ENCODE data around the gene ROR1.

ROR1 gene

DNA sequence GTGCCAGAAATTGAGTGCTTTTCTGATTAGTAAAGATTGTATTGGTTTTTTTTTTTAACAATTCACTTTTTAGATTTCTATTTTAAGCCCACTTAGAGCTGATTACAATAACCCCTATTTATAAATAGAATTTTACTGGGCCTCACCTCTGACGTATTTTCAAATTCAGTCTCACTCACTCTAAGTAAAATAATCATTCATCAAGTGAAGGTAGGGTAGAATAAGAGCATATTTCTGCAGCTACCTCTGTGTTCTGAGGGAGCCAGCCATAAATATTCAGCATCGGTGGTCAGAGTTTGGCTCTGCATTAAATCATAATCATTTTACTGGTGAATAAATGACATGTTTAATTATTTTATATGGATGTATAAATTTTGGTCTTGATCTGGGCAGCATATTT is 333.8 kb downstream of the ROR1 start:
- no peak for DNase-seq (ENCODE audit: low read depth)

DNA sequence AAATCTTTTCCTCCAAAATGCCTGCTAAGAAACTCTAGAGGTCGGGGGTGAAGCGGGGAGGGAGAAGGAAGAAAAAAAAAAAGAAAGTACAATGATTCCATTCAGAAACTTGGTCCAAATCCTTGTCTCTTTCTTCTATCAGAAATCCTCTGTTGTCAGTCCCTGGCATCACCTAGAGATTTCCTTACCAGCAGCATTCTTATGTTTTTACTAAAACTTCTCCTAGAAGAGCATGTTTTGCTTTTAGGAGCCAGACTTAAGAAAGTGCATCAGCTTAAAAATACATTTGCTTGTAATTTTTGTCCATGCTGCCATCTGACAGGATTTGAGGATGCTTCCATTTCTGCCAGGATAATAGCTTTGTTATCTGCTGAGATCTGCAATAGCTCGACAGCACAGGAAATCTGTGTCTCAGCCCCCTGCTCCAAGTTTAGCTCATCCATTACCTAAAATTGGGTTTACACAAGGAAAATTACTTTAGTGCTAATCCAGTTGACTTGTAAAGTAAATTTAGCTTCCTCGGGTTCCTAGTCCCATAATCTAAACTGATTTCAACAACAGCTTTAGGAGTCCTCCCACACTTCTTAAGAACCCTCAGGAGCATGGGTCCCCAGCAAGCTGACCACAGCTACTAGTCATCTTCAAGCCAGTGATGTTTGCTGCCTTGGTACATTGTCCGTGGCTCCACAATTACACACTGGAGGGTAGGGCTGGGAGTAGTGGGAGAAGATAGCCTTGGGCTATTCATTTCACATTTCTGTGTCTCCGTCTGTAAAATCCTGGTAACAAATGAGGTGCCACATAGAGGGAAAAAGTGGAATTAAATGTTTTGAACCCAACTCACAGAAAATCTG is 337.3 kb downstream of the ROR1 start:
- no peak for DNase-seq (ENCODE audit: low read depth)

DNA sequence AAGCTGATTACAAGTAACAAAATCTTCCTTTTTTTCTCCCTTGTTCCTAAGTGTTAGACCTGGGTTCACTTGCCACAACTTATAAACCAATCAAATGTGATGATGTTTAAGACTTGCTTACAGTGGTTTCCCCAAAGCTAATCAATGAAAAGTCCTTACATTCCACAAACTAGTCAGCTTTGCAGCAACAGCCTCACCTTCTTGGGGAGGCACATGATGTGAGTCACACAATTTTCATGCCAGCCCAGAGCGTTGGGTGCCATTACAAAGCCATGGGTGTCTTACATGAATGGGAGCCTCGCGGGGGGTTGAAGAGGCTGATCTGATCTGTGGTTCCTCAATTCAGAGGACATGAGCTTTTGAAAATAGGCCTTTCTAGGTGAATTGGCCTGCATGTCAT is 338.0 kb downstream of the ROR1 start:
- DNase-seq (ENCODE audit: low read depth) = no peak

- no peak for DNase-seq (ENCODE audit: low read depth)
Observed at GRCh38 chr1:64112281-64112680, 338.5 kb downstream of the ROR1 start.

- DNase-seq (ENCODE audit: low read depth) = no peak
Observed at GRCh38 chr1:64114012-64114525, 340.3 kb downstream of the ROR1 start.

DNA sequence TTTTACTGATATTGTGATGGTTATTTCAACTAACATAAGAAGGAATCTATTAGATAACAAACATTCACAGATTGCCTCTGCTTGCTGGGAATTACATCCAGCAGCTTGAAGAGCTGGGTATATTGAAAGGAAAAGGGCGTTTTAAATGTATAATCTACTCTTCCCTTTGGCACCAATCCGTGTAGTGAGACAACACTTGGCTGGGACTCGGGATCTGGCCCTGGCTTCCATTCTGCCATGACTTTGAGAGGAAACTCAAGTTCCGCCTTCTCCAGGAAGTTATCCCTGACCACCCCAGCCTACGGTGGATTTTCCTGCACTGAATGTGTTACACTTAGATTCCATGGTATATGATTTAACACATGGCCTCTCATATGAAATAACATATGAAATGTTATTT is 342.7 kb downstream of the ROR1 start:
- no peak for DNase-seq (ENCODE audit: low read depth)

- no peak for DNase-seq (ENCODE audit: low read depth)
Observed at GRCh38 chr1:64117492-64117891, 343.7 kb downstream of the ROR1 start.

DNA sequence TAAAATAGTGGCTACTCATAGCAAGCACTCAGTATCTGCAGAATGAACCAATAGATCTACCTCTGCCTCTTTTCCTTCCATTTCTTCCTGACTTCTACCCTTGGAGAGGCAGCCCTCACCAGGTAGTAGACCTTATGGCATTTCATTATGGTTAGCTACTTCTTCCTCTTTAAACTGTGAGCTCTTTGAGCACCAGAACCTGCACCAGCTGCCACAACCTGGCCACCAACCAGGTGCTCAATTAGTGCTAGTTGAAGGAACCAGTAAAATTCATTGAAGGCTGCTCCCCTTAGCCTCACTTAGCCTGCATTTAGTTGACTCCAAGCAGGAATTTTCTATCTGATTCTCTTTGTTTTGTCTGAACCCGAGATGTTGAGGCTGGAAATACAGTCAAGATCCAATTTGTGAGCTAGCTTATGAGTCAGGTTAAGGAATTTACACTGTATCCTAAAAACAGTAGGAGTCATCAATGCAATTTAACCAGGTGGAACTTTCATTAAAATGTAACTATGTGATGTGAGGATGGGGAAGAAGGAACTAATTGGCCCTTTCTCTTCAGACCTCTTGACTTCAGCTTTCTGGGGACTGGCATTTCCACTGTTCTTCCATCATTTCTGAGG is 348.1 kb downstream of the ROR1 start:
- DNase-seq (ENCODE audit: low read depth) = no peak

DNA sequence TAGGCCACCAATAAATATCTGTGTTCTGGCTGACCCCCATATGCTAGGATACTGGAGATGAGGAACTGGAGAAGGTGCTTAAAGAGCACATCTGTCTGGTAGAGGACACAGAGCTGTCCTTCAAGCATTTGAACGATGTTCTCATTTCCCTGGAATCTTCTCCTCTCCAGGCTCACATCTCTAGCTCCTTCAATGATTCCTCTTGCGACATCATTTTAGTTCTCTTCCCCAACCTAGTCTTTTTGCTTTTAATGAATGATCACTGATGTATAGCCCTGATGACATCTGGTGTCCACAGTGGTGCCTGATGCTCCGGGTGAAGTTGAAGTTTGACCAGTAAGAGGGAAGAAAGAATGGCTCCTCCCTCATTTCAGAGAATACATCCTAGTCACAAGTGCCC is 348.8 kb downstream of the ROR1 start:
- no peak for DNase-seq (ENCODE audit: low read depth)

- DNase-seq (ENCODE audit: low read depth) = no peak
Observed at GRCh38 chr1:64124704-64125440, 351.1 kb downstream of the ROR1 start.

GRCh38 chr1:64126581-64126980 is 352.8 kb downstream of the ROR1 start:
- no peak for DNase-seq (ENCODE audit: low read depth)

- no peak for DNase-seq (ENCODE audit: low read depth)
Observed at GRCh38 chr1:64127297-64127696, 353.5 kb downstream of the ROR1 start.

- DNase-seq (ENCODE audit: low read depth) = no peak
Observed at GRCh38 chr1:64129701-64130100, 355.9 kb downstream of the ROR1 start.

GRCh38 chr1:64131155-64131554 is 357.3 kb downstream of the ROR1 start:
- DNase-seq (ENCODE audit: low read depth) = no peak

DNA sequence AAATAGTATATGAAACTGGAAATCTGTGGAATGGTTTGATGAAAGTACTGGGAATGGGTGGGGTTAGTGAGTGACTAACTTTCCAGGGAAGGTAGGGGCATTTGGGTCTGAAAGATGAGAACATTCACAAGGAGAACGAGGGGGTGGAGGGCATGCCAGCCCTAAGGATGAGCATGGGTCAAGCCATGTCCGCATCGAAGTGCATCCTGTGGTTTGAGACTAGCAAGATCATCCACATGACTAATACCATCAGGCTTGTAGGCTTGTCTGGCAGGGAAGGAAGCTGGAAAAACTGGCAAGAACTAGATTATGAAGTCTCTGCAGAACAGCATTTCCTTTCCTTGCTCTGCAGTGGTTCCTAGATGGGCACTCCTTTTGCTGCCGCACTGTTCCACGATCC is 359.2 kb downstream of the ROR1 start:
- no peak for DNase-seq (ENCODE audit: low read depth)

DNA sequence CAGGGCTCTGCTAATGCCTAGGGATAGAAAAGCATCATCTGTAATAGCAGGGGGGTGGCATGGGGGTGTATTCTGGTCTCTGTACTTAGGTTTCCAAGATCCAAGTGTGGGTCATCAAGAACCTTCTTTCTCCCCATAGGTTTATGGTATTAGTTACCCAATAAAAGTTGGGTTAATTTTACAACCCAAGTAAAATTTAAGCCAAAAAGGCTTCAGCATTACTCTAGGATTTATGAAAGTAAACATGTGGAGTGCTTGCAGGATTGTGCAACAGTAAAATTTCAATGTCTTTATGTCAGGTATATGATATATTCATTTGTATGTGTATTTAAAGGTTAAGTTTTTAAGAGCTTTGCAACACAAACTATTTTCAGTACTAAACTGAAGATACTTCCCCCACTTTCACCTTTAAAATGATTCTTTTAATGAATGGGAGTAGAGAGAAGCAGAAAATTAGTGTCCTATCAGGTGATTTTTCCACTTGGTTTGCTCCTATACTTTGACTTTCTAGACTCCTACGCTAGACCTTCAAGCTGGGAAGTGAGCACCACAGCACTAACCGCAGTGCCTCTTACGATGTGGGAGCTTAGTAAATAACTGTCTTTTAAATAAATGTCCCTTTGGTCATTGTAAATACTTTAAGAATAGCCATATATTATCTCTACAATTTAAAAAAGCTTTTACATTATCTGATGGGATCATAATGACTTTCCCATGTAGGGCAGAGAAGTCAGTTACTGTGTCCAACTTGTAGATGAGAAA is 361.8 kb downstream of the ROR1 start:
- DNase-seq (ENCODE audit: low read depth) = no peak

- DNase-seq (ENCODE audit: low read depth) = no peak
Observed at GRCh38 chr1:64136296-64136695, 362.5 kb downstream of the ROR1 start.

GRCh38 chr1:64136752-64137411 is 363.1 kb downstream of the ROR1 start:
- DNase-seq (ENCODE audit: low read depth) = peak; percentile 26

DNA sequence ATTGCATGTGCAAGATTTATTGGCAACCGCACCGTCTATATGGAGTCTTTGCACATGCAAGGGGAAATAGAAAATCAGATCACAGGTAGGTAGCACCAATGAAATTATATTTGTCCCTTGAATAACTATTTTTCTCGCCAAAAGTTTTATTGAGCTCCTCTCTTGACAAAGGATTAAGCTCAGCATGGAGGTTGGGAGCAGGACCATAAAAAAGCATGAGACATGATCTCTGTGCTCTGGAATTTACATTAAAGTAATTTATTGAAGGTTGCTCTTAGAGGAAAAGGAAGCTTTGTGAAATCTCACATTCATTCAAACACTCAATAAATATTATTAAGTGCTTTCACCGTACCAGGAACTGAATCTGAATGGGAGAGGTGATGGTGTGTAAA is 363.6 kb downstream of the ROR1 start:
- no peak for DNase-seq (ENCODE audit: low read depth)

- no peak for DNase-seq (ENCODE audit: low read depth)
Observed at GRCh38 chr1:64139877-64140276, 366.1 kb downstream of the ROR1 start.

DNA sequence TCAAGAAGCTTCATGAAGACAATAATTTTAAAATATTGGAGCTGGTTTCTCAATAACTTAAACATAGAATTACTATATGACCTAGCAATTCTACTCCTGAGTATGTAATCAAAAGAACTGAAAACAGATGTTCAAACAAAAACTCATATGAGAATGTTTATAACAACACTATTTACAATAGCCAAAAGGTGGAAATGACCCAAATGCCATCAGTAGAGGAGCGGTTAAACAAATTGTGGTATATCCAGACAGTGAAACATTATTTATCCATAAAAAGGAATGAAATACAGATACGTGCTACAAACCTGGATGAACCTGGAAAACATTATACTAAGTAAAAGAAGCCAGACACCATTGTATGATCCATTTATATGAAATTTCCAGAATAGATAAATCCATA is 366.8 kb downstream of the ROR1 start:
- no peak for DNase-seq (ENCODE audit: low read depth)
